DND-41 (cell line): Measurements from ENCODE around the gene ADGRA3.

Experiments
- CTCF ChIP-seq: IDR thresholded peaks from 2 replicates; pipeline ENCODE4 v1.5.1; 2012; ENCODE audit warnings: borderline replicate concordance, low read length, moderate library complexity, mild to moderate bottlenecking; ENCODE audit not compliant: poor library complexity, severe bottlenecking; ENCODE audit errors: extremely low read depth
- EZH2 ChIP-seq: IDR thresholded peaks from 3 replicates; pipeline ENCODE4 v1.6.1; 2012; ENCODE audit warnings: borderline replicate concordance, low read depth, mild to moderate bottlenecking, moderate library complexity, low read length, inconsistent platforms; ENCODE audit not compliant: severe bottlenecking

- no peak for TF ChIP-seq CTCF
- no peak for TF ChIP-seq EZH2
Measured at GRCh38 chr4:22408474-22408873, 107.4 kb downstream of the ADGRA3 start.
